Trophoblast cell (in vitro differentiated cells and primary cell): ENCODE results near the gene MYO1A.

ENCODE experiments used
- DNase-seq, 2 donors: peaks; one replicate each; pipeline ENCODE4 v3.0.0-alpha.2; 2016
- H2AFZ ChIP-seq: 2 replicates; pipeline ENCODE4 v1.6.1; 2013; ENCODE audit warnings: low read length, moderate library complexity, mild to moderate bottlenecking; ENCODE audit not compliant: insufficient read depth, poor library complexity
- H2AK5ac ChIP-seq: 2 replicates; pipeline ENCODE4 v1.6.1; 2013; ENCODE audit warnings: mild to moderate bottlenecking, low read length
- H2BK120ac ChIP-seq: 2 replicates; pipeline ENCODE4 v1.6.1; 2013; ENCODE audit warnings: low read length, mild to moderate bottlenecking, moderate library complexity; ENCODE audit not compliant: insufficient read depth, poor library complexity
- H2BK12ac ChIP-seq: 2 replicates; pipeline ENCODE4 v1.6.1; 2013; ENCODE audit warnings: mild to moderate bottlenecking, low read length, moderate library complexity
- H2BK5ac ChIP-seq: 2 replicates; pipeline ENCODE4 v1.6.1; 2013; ENCODE audit warnings: low read length, low read depth, moderate library complexity, mild to moderate bottlenecking; ENCODE audit not compliant: poor library complexity
- H3K14ac ChIP-seq: 2 replicates; pipeline ENCODE4 v1.6.1; 2013; ENCODE audit warnings: mild to moderate bottlenecking, low read length
- H3K18ac ChIP-seq: 2 replicates; pipeline ENCODE4 v1.6.1; 2013; ENCODE audit warnings: mild to moderate bottlenecking, low read length
- H3K23ac ChIP-seq: 2 replicates; pipeline ENCODE4 v1.6.1; 2013; ENCODE audit warnings: low read length
- H3K27ac ChIP-seq: 2 replicates; pipeline ENCODE4 v1.5.1; 2013; ENCODE audit warnings: low read depth, mild to moderate bottlenecking, inconsistent platforms, low read length, moderate library complexity
- H3K27me3 ChIP-seq: 2 replicates; pipeline ENCODE4 v1.6.1; 2013; ENCODE audit warnings: inconsistent platforms, mild to moderate bottlenecking, low read length, moderate library complexity; ENCODE audit not compliant: insufficient read depth
- H3K36me3 ChIP-seq, 2 experiments: 1 replicate in 1 of 2; 2 replicates in 1 of 2; pipeline ENCODE4 v1.6.1; 2013; ENCODE audit warnings: low read length in 2 of 2, mild to moderate bottlenecking in 2 of 2, moderate library complexity in 1 of 2; ENCODE audit not compliant: insufficient read depth in 2 of 2, control insufficient read depth in 1 of 2
- H3K4ac ChIP-seq: 2 replicates; pipeline ENCODE4 v1.6.1; 2013; ENCODE audit warnings: low read depth, mild to moderate bottlenecking, low read length, moderate library complexity
- H3K4me1 ChIP-seq, 2 experiments: 1 replicate in 1 of 2; 2 replicates in 1 of 2; pipeline ENCODE4 v1.6.1; 2013; ENCODE audit warnings: low read length in 2 of 2, mild to moderate bottlenecking in 2 of 2, moderate library complexity in 1 of 2; ENCODE audit not compliant: insufficient read depth in 2 of 2, control insufficient read depth in 1 of 2
- H3K4me2 ChIP-seq: 2 replicates; pipeline ENCODE4 v1.6.1; 2013; ENCODE audit warnings: inconsistent platforms, mild to moderate bottlenecking, low read length, moderate library complexity
- H3K4me3 ChIP-seq: 2 replicates; pipeline ENCODE4 v1.5.1; 2013; ENCODE audit warnings: mild to moderate bottlenecking, low read depth, low read length, inconsistent platforms
- H3K79me1 ChIP-seq: one replicate; pipeline ENCODE4 v1.6.1; 2013; ENCODE audit warnings: low read length
- H3K79me2 ChIP-seq: 2 replicates; pipeline ENCODE4 v1.6.1; 2013; ENCODE audit warnings: low read length, mild to moderate bottlenecking; ENCODE audit not compliant: control insufficient read depth, insufficient read depth, poor library complexity
- H3K9ac ChIP-seq: 2 replicates; pipeline ENCODE4 v1.6.1; 2013; ENCODE audit warnings: mild to moderate bottlenecking, low read length
- H3K9me3 ChIP-seq: 2 replicates; pipeline ENCODE4 v1.6.1; 2013; ENCODE audit warnings: low read depth, mild to moderate bottlenecking, control low read depth, inconsistent platforms, low read length; ENCODE audit not compliant: insufficient read depth
- H4K12ac ChIP-seq: 2 replicates; pipeline ENCODE4 v1.6.1; 2013; ENCODE audit warnings: low read depth, mild to moderate bottlenecking, low read length, moderate library complexity
- H4K8ac ChIP-seq: 2 replicates; pipeline ENCODE4 v1.6.1; 2013; ENCODE audit warnings: low read depth, mild to moderate bottlenecking, low read length, moderate library complexity
- H4K91ac ChIP-seq: one replicate; pipeline ENCODE4 v1.6.1; 2013; ENCODE audit warnings: low read depth, mild to moderate bottlenecking, low read length, moderate library complexity
- WGBS: extraction: QIAGEN DNeasy Blood & Tissue Kit; methylation state at CpG from one replicate; pipeline ENCODE4 v1.1.7; 2013; ENCODE audit warnings: missing lambda C conversion rate; ENCODE audit not compliant: insufficient read length, insufficient coverage; ENCODE audit errors: extremely low coverage; 5-methylcytosine and 5-hydroxymethylcytosine counted together

MYO1A gene

GRCh38 chr12:56998981-56999380 is 50.9 kb downstream of the MYO1A start:
- peaks cover 6% of the 10 kb centered on the region for H3K9me3 ChIP-seq
- no peak overlapping the region for H3K4me2 ChIP-seq
- H3K36me3 ChIP-seq = peaks cover 21 to 32% of the 10 kb centered on the region in 2 experiments
- no peaks in the 10 kb centered on the region for H3K79me2 ChIP-seq
- no peak for DNase-seq
- H3K14ac ChIP-seq = no peak overlapping the region
- no peak overlapping the region for H2BK120ac ChIP-seq
- H4K8ac ChIP-seq = no peak overlapping the region
- H3K4ac ChIP-seq = no peak overlapping the region
- H4K12ac ChIP-seq = no peak overlapping the region
- peaks cover 6 to 9% of the 10 kb centered on the region in 2 experiments for H3K4me1 ChIP-seq
- no peaks in the 10 kb centered on the region for H3K27me3 ChIP-seq
- no peak overlapping the region for H3K23ac ChIP-seq
- no peak overlapping the region for H2BK5ac ChIP-seq
- no peak overlapping the region for H3K18ac ChIP-seq
- no CpG with 5 or more reads among the region's 4 CpGs for WGBS
- H2AFZ ChIP-seq = no peak overlapping the region
- H2BK12ac ChIP-seq = no peak overlapping the region
- H3K27ac ChIP-seq = no peak overlapping the region
- H3K79me1 ChIP-seq = no peaks in the 10 kb centered on the region
- H4K91ac ChIP-seq = no peak overlapping the region
- no peak overlapping the region for H3K4me3 ChIP-seq
- no peak overlapping the region for H3K9ac ChIP-seq
- no peak overlapping the region for H2AK5ac ChIP-seq

- Histone ChIP-seq H2BK120ac (no peak overlapping the region), H3K4me2 (no peak overlapping the region), H4K91ac (no peak overlapping the region), H2AFZ (no peak overlapping the region), H3K79me2 (no peaks in the 10 kb centered on the region), H3K23ac (no peak overlapping the region), H2BK12ac (no peak overlapping the region), H3K27me3 (no peaks in the 10 kb centered on the region), H3K9me3 (peaks cover 6% of the 10 kb centered on the region), H3K4ac (no peak overlapping the region), H3K27ac (no peak overlapping the region), H3K18ac (no peak overlapping the region), H3K4me3 (no peak overlapping the region), H4K12ac (no peak overlapping the region), H2AK5ac (no peak overlapping the region), H3K14ac (no peak overlapping the region), H3K9ac (no peak overlapping the region), H4K8ac (no peak overlapping the region), H3K36me3 (peaks cover 15 to 26% of the 10 kb centered on the region in 2 experiments), H3K79me1 (no peaks in the 10 kb centered on the region), H3K4me1 (peaks cover 6 to 9% of the 10 kb centered on the region in 2 experiments), H2BK5ac (no peak overlapping the region)
- WGBS = no CpG with 5 or more reads among the region's 6 CpGs
- DNase-seq = no peak
Measured at GRCh38 chr12:56998316-56998715, 51.6 kb downstream of the MYO1A start.

GRCh38 chr12:56996793-56997545 is 53.0 kb downstream of the MYO1A start:
- Histone ChIP-seq H3K9me3 (peaks cover 6% of the 10 kb centered on the region), H3K27me3 (no peaks in the 10 kb centered on the region), H3K79me2 (no peaks in the 10 kb centered on the region), H3K36me3 (peaks cover 6 to 13% of the 10 kb centered on the region in 2 experiments), H2AK5ac (no peak overlapping the region), H2BK12ac (no peak overlapping the region), H2AFZ (no peak overlapping the region), H3K4me3 (no peak overlapping the region), H3K4me1 (peaks cover 4% of the 10 kb centered on the region in 2 experiments), H2BK120ac (no peak overlapping the region), H3K18ac (no peak overlapping the region), H4K91ac (no peak overlapping the region), H2BK5ac (no peak overlapping the region), H4K8ac (no peak overlapping the region), H3K14ac (no peak overlapping the region), H4K12ac (no peak overlapping the region), H3K79me1 (no peaks in the 10 kb centered on the region), H3K4ac (no peak overlapping the region), H3K23ac (no peak overlapping the region), H3K9ac (no peak overlapping the region), H3K27ac (no peak overlapping the region), H3K4me2 (no peak overlapping the region)
- WGBS = no CpG with 5 or more reads among the region's 12 CpGs
- no peak for DNase-seq

- Histone ChIP-seq H2BK120ac (no peak overlapping the region), H3K9ac (no peak overlapping the region), H4K91ac (no peak overlapping the region), H2AFZ (no peak overlapping the region), H3K79me2 (no peaks in the 10 kb centered on the region), H4K12ac (no peak overlapping the region), H3K18ac (no peak overlapping the region), H3K9me3 (peaks cover 7% of the 10 kb centered on the region), H2BK12ac (no peak overlapping the region), H3K23ac (no peak overlapping the region), H3K4me3 (no peak overlapping the region), H3K79me1 (no peaks in the 10 kb centered on the region), H3K27ac (no peak overlapping the region), H4K8ac (no peak overlapping the region), H2BK5ac (no peak overlapping the region), H3K14ac (no peak overlapping the region), H3K4me1 (no peaks in the 10 kb centered on the region), H2AK5ac (no peak overlapping the region), H3K27me3 (no peaks in the 10 kb centered on the region), H3K4ac (no peak overlapping the region), H3K36me3 (peaks cover 3 to 10% of the 10 kb centered on the region in 2 experiments), H3K4me2 (no peak overlapping the region)
- no CpG with 5 or more reads among the region's 11 CpGs for WGBS
- DNase-seq = no peak
Measured at GRCh38 chr12:56995930-56996496, 53.9 kb downstream of the MYO1A start.
